Activated CD4-positive, alpha-beta T cell treated with anti-CD3 and anti-CD28 coated beads, Interleukin-2, Interleukin-6, amounts not matched to agents 100 ng/mL and 50 ng/mL, durations not matched to agents 16 hours and 8 hours (primary cell): Measurements from ENCODE around the gene LRRN2.
"Not testable (repeated sequence)": the region's sequence is repeated elsewhere in the genome, so short reads cannot be mapped to it uniquely, and the experiment has no call there.

ENCODE experiments used
- DNase-seq: peaks from one replicate; pipeline ENCODE4 v3.0.0-alpha.2; 2020

LRRN2 gene

DNA sequence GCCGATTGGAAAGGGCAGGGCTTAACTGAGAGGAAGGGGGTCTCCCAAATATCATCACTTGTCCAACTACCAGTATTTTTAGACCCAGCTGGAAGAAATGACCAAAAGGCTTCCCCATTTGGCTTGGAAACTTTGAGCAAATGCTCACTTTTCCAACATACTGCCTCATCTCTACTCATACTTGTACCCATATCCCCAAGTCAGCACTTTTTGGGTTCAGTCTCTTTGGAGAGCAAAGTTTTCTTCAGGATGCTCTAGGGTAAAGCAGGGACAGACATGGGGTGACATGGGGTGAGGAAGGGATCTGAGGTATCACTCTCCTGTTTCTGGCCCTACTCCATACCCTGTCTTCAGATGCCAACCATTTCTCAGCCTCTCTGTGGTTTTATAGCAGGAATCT, 27.2 kb downstream of the LRRN2 start:
- no peak for DNase-seq

DNA sequence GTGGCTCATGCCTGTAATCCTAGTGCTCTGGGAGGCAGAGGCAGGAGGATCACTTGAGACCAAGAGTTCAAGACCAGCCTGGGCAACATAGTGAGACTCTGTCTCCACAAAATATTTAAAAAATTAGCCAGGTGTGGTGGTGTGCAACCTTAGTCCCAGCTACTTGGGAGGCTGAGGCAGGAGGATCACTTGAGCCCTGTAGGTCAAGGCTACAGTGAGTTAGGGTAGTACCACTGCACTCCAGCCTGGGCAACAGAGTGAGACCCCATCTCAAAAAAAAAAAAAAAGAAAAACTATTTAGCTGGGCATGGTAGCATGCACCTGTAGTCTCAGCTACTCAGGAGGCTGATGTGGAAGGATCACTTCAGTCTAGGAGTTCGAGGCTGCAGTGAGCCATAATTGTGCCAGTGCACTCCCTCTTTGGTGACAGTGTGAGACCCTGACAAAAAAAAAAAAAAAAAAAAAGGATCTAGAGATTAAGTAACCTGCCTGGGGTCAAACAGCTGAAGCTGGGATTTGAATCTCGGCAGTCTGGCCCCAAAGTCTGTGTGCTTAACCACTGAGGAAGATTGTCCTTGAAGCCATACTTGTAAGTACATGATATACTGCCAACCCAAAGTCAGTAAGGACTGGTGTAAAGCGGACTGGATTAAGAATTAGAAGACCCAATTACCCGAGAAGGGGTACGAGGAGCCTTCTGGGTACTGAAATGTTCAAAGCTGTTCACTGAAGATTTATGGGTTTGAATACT, 31.8 kb downstream of the LRRN2 start:
- DNase-seq, result no peak

DNA sequence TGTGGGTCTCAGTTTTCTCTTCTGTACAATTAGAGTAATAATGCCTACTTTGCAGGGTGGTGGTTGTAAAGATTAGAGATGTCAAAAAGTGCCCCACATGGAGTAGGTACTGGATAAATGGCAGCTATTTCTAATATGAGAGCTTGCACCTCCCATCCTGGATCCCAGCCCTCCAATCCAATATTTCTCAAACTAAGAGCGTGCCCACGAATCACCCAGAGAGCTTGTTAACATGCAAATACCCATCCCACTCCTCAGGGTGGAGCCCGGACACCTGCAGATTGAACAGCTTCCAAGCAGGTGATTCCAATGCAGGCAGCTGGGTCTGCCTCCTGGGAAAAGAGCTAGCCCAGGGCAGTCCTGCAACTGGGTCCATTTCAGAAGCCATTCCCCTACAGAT, 33.0 kb downstream of the LRRN2 start:
- no peak for DNase-seq

DNA sequence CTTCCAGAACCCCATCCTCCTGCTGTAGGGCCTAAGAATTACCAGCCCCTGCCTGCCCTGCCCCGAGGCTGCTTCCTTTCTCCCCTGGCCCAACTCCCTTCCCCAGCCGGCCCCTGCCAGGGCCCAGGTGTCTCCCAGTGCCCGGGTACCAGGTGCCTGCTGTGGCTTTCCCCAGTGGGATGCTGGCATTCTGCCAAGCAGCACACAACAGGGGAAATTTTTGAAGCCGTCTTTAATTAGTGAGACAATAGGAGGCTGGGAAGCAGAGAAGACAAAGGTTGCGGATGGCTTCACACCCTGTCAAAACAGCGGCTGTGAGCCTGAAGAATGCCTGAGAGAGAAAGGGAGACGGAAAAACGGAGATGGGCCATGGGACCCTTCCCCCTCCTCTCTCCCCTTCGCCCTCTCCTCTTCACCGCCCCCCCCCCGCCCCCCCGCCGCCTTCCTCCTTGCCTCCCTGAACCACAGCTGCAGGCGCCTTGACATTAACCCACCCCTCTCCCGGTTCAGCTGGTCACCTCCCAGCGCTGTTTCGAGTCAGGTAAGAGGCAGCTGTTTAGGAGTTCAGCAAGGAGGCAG, 33.6 kb downstream of the LRRN2 start:
- DNase-seq, result no peak

DNA sequence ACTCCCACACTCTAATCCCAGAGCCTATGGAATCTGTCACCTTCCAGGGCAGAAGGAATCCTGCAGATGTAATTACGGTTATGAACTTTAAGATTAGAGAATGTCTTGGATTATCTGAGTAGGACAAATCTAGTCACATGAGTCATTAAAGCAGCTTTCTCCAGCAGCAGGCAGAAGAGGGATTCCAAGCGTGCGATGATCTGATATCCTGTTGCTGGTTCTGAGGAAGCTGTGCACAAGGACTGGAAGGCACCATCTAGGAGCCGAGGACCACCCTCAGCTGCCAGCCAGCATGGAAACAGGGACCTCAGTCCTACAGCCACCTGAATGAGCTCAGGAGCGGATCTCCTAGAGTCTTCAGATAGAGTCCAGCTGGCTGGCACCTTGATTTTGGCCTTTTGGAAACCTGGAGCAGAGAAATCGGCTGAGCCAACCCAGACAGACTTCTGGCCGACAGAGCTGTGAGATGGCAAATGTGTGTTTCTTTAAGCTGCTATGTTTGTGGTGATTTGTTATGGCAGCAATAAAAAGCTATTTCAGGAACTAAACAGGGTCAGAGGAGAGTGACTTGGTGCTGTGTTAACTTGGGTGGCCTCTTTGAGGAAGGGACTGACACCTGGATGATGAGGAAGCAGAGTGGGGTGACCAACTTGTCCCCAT, 34.5 kb downstream of the LRRN2 start:
- no peak for DNase-seq

DNA sequence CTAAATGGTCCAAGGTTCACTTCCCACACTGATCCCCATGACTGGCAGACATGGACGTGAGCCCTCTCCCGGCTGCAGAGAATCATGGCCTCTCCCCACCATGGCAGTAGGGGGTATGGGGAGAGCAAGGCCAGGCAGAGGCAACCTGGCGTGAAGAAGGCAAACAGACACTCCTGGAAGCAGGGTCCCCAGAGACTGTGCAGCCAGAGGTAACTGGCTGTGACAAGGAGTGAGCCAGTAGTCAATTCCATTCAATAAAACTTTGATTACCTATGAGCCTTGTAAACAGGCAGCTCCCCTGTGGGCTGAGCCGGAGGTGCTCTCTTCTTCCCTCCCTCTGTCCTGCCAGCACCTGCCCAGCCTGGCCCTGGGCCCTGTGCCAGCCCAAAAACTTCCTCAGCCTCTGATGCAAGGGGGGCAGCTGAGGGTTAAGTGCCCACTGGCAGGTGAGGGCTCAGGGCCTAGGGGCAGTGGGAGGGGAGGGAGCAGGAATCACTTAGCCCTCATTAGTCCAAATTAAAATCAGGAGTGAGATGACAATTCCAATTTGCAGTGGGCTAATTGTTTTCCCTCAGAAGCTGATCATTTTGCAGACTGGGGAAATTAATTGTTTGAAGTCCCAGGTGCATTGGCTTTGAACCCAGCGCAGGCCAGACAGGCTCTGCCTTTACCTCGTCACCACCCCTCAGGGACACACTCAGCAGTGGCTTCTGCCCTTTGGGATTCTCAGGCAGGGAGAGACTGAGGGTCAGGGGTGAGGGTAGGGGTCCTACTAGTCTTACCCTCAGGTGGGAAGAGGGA, 35.6 kb downstream of the LRRN2 start:
- DNase-seq, result no peak

DNA sequence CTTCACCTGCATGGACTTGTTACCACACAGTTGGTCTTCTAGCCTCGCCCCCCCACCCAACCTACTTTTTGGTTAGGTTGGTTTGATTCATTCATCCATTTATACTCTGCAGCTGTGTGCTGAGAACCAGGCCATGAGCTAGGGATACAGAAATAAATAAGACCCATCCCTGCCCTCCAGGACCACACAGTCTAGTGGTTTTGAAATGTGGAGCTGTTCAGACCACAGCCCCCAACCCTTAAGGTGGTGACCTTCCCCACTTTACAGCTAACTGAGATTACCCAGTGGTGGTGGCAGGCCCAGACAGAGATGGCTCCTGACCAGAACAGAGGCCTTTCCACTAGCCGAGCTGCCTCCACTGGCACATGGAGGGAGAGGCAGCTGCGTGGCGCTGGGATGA, 37.0 kb downstream of the LRRN2 start:
- no peak for DNase-seq

DNA sequence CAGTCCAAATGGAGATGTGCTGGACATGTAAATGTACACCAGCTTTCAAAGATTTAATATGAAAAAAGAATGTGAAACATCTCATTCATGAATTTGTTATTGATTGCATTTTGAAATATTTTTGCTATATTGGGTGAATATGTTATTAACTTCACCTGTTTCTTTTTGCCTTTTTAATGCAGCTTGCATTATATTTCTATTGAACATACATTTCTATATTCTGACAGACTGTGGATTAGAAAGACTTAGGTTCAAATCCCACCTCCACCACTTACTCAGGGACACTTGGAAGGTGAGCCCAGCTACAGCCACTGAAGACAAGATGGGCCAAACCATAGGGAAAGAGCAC, 37.8 kb downstream of the LRRN2 start:
- no peak for DNase-seq

DNA sequence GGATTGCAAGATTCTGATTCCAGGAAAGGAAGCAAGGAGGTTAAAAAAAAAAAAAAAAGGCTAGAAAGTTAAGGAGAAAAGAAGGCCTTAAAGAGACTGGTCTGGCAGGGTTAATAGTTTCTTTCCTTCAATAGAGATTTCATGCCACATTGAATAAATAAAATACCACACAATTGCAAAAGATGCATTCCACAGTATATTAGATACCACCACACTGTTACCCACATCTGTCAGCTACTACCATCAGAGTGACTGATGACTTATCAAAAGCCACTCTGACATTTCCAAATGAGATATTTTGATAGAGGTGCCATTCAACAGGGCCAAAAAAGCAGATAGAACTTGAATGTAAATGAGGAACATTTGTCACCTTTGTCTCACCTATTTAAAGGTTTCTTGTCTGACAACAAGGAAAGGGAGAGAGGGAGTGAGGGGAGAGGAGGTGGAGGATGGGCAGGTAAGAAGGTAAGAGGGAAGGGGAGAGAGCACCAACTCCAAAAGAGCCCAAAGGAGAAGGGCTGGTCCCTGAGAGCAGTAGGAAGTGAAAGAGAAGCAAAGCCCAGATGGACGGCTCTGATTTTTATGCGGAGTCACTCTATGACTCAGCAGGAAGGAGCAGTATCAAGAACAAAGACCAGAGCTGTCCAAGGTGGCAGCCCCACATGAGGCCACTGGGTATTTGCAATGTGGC, 38.3 kb downstream of the LRRN2 start:
- peak; percentile 47 for DNase-seq

DNA sequence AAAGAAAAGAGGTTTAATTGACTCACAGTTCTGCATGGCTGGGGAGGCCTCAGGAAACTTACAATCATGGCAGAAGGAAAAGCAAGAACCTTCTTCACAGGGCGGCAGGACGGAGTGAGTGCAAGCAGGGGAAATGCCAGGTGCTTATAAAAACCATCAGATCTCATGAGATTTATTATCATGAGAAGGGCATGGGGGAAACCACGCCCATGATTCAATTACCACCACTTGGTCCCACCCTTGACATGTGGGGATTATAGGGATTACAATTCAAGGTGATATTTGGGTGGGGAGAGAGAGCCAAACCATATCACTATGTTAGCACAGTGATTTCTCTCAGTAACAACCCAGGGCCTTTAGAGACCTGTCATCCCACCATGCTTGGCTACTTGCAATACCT, 39.9 kb downstream of the LRRN2 start:
- DNase-seq, result no peak

DNA sequence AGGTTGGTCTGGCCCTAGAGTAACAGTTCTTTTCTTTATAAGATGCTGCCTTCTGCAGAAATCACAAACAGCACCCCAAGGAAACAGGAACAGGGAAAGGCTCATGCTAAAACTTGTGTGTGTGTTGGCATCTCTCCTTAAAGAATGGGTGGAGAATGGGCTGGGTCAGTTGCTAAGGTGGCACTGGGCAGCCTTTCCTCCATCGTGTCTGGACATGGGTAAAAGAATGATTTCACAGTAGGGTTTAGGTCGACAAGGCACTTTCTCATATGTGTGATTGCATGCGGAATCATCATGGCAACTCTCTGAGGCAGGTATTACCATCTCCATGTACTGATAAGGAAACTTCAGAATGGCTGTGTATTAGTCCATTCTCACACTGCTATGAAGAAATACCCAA, 40.3 kb downstream of the LRRN2 start:
- no peak for DNase-seq

DNA sequence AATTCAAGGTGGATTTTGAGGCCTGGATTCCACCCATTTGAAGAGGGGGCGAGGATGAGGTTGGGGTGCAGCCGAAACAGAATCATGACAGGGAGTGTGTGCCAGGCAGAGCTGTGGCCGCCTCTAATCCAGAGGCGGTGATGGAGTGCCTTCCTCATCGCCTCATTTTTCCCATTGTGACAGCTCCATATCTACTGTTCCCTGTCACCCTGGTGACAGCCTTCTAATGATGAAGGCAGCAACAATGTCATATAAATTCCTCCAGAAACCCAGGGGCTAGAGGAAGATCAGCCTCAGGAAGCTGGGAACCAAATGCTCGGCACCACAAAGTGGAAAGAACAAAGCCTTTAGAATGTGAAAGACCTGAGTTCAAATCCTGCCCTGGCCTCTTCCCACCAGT, 42.0 kb downstream of the LRRN2 start:
- no peak for DNase-seq

DNA sequence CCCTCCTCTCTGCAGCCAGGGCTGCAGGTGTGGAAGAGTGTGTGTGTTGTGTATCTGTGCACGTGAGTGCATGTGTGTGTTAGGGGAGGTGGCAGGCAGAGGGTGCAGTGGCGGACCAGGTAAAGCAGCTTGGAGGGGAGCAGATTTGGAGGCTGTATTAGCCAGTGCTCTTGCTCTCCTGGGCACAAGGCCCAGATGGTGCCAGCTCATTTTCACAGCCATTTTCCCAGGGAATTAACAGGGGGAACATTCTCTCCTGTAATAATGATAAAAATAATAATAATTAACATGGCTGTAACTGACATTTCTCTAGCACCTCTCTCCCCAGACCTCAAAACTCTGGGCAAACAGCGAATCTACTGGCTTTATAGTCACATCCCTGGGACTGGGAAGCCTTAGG, 43.6 kb downstream of the LRRN2 start:
- DNase-seq, result no peak

DNA sequence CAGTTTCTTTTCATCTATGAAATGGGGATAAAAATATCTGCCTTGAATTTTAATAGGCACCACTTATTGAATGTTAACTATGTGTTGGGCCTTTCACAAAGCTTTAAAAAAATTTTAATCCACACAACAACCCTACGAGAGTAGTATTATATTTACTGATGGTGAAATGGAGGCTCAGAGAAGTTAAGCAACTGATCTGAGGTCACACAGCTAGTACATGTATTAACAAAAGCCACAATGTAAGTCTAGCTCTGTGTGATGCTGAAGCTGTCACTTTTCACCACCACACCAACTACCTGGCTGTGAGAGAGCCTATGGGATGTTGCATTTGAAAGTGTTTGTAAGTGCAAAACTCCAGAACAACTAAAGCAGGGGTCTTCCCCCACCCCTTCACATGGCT, 44.1 kb downstream of the LRRN2 start:
- DNase-seq, result no peak

DNA sequence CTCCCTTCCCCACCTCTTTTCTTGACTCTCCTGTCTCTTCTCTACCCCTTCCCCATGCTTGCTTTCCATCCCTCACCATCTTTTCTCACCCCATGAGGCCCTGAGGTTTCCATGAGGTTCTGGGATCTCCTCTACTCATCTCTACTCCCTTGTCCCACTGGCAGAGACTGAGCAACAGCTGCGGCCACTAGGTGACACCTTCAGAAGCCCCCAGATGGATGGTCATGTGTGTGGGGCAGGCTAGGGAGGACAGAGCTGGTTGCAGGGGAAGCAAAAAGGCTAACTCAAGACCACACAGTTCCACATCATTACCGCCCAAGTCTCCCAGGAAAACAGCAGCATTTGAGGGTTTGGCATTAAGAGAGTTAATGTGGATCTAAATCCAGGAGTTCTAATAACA, 45.0 kb downstream of the LRRN2 start:
- DNase-seq, result no peak

DNA sequence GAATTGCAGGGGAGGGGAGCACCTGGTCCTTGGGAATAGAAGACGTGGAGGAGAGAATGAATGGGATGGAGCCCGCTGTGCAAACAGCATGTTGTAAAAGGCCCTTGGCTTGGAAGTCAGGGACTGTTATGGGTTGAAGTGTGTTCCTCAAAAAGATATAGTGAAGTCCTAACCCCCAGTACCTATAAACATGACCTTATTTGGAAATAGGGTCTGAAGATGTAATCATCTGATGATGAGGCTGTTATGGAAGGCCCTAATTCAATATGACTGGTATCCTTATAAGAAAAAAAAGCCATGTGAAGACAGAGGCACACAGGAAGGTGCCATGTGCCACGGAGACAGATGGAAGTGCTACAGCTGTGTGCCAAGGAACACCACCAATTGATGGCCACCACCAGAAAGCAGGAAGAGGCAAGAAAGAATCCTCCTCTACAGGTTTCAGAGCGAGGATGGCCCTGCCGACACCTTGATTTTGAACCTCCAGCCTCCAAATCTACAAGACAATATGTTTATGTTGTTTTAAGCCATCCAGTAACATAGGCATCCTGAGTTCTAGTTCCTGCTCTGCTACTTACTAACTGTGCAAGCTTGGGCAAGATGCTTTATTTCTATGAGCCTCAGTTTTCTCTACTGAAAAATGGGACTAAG, 51.2 kb downstream of the LRRN2 start:
- no peak for DNase-seq

DNA sequence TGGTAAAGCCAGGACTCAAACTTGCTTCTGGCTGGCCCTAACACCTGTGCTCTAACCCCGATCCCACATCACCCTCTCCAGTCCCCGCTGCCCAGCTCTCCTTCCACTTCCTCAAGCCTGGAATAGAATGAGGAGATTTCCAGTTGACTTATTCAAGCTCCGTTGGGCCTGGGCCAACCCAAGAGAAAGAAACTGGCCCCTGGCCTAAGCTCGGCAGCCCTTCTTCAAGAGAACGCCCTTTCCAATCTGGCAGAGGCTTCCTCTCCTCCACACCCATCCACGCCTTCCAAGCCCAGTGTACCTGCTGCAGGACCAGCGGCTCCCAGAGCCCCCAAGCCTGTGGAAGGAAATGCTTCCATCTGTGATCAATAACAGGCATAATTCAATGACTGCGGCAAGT, 51.9 kb downstream of the LRRN2 start:
- DNase-seq, result no peak

DNA sequence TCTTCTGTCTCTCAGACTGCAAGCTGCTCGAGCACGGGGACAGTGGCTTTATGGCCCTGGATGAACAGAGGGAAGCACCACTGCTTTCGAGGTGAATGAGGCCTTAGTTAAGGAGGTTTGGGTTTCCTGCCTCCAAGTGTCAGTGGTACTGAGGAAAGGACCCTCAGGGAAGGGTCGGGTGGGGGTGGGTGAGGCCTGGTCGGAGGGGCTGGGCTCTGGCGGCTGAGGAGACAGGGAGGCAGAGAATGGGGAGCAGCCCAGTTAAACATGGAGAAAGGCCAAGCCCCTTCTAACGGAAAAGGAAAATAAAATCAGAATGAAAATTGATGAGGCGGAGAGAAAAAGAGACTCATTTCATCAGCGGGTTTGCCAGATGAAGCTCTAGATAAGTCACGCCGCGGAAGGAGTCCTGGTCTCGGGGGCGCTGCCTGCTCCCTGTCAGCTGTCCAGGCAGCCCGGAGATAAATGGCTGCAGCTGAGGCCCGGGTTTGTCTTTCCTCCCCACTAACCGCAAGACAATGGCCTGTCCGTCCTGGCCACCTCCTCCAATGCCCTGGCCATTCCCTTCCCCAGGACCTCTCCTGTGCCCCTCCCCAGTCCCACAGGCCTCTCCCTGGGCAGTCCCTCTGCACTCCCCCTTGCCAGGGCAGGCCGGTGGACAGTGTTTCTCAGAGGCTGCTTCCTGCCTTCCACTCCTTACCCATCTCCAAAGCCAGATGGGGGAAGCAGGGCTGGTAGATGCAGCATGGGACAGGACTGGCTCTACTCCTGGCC, 55.2 kb downstream of the LRRN2 start:
- DNase-seq, result no peak

DNA sequence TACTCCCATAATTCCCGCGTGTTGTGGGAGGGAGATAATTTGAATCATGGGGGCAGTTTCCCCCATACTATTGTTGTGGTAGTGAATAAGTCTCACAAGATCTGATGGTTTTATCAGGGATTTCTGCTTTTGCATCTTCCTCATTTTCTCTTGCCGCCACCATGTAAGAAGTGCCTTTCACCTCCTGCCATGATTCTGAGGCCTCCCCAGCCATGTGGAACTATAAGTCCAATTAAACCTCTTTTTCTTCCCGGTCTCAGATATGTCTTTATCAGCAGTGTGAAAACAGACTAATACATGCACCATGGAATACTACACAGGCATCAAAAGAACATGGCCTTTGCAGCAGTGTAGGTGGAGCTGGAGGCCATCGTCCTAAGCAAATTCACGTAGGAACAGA, 56.1 kb downstream of the LRRN2 start:
- not testable (repeated sequence) for DNase-seq

DNA sequence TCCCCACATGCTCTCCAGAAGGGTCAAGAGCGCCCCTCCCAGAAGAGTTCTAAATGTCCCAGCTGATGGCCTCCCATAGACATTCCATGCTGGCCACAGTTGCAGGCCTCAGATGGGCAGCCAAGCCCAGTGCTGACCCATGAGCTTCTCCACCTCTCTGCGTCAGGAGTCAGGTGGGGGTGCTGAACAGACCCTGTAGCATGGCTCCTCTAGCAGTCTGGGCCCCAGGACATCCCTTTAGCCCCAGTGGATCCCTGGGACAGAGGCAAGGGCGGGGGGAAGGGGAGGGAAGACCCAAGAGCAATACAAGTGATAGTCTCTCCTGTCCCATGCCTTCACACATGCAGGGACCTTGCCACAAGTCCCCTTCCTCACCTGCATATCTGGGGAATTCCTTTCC, 56.7 kb downstream of the LRRN2 start:
- DNase-seq, result no peak

DNA sequence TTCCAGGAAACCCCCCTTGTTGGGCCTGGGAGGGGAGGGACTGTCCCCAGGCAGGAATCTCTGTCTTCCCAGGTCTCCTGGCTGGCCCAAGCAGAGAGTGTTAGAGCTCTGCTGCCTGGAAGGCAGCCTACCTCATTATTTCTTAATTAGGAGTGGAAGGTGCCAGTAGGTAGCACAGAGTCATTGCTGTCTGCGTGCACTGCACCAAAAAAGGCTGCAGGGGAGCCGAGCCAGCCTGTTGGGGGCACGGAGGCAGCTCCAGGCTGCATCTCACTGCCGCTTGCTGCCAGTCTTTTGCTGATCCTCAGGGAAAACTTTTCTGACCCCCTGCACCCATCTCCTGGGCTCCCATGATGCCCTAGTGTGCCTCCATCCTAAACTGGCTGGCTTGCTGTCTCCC, 58.1 kb downstream of the LRRN2 start:
- DNase-seq, result no peak

DNA sequence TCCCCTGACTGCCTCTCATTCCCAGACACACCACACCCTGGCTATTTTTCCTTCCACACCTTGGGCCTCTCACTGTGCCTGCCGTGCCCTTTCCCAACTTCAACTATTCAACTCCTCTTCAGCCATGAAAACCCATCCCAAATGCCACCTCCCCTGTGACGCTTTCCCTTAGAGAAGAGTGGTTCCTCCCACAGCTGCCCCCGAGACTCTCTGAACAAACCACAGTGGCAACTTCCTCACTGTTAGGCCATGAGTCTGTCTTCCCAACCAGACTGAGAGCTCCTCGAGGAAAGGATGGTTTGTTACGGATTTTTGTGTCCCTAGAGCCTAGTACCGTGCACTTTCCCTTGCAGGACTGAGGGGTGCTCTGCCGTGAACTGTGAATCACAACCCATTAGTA, 59.2 kb downstream of the LRRN2 start:
- no peak for DNase-seq
